Cardiac muscle cell (in vitro differentiated cells and primary cell): ENCODE measurements around the gene LCTL. TPM values are rescaled to one million over a fixed set of nuclear protein-coding genes. Genes with fewer than 3 reads are reported as not detected.
A peak's percentile ranks its signal among the peaks of the same experiment; 100 is the strongest.
"Not testable (repeated sequence)": the region's sequence is repeated elsewhere in the genome, so short reads cannot be mapped to it uniquely, and the experiment has no call there.

Experiments
- DNase-seq, 2 donors: peaks; one replicate each; pipeline versions ENCODE4 v3.0.0 to v3.0.0-alpha.2; 2010 to 2017; ENCODE audit warnings: low read depth in 1 of 2, low spot score in 1 of 2
- H3K27ac ChIP-seq: fragments of 200-600 bp; sonication (generic); 2 replicates; pipeline ENCODE4 v1.5.1; 2016
- H3K27me3 ChIP-seq: fragments of 200-600 bp; sonication (generic); 2 replicates; pipeline ENCODE4 v1.6.0; 2016; ENCODE audit warnings: control low read depth
- H3K36me3 ChIP-seq: fragments of 200-600 bp; sonication (generic); 2 replicates; pipeline ENCODE4 v1.5.1; 2016; ENCODE audit warnings: control low read depth
- H3K4me1 ChIP-seq: fragments of 200-600 bp; sonication (generic); 2 replicates; pipeline ENCODE4 v1.8.1; 2017; ENCODE audit warnings: low read depth, mild to moderate bottlenecking, mixed run types
- H3K4me3 ChIP-seq: fragments of 200-600 bp; sonication (generic); 2 replicates; pipeline ENCODE4 v1.5.1; 2016; ENCODE audit warnings: mild to moderate bottlenecking
- H3K9me3 ChIP-seq: fragments of 200-600 bp; sonication (generic); 2 replicates; pipeline ENCODE4 v1.5.1; 2017; ENCODE audit warnings: low read depth, mild to moderate bottlenecking, control low read depth
- CTCF ChIP-seq: IDR thresholded peaks from 2 replicates; pipeline ENCODE4 v1.5.1; 2012; ENCODE audit warnings: low read depth, mild to moderate bottlenecking, low read length
- polyA plus RNA-seq: library from polyadenylated mRNA; unstranded; fragments of >200 nt; fragmentation: Nextera tagmentation; extraction: Ambion mirVana; gene quantifications from 2 replicates; pipeline ENCODE4 v1.2.1, GENCODE V29; 2016
- total RNA-seq: library from RNA; depleted of rRNA; stranded (reverse); fragments of >200 nt; gene quantifications from 2 replicates; pipeline ENCODE4 v1.2.3, GENCODE V29; 2016

LCTL gene
- total and polyA plus RNA-seq, 2 experiments from 2014 or later, result 0.20 to 0.27 TPM

- Histone ChIP-seq H3K27me3 (no peaks in the 10 kb centered on the region), H3K4me1 (peaks cover 34% of the 10 kb centered on the region), H3K4me3 (no peak overlapping the region), H3K36me3 (no peaks in the 10 kb centered on the region), H3K9me3 (no peaks in the 10 kb centered on the region), H3K27ac (no peak overlapping the region)
- DNase-seq, result no peak
- TF ChIP-seq CTCF, result no peak
Measured at GRCh38 chr15:66590435-66590834, 24.6 kb upstream of the LCTL start.

GRCh38 chr15:66589429-66589828, 23.6 kb upstream of the LCTL start:
- not testable (repeated sequence) for H3K36me3 ChIP-seq, H3K9me3 ChIP-seq, H3K27ac ChIP-seq

GRCh38 chr15:66588971-66589370, 23.2 kb upstream of the LCTL start:
- H3K27ac ChIP-seq, result no peak overlapping the region
- no peak overlapping the region for H3K4me3 ChIP-seq
- DNase-seq, result no peak
- no peak for TF ChIP-seq CTCF
- H3K27me3 ChIP-seq, result no peaks in the 10 kb centered on the region
- H3K36me3 ChIP-seq, result no peaks in the 10 kb centered on the region
- no peaks in the 10 kb centered on the region for H3K9me3 ChIP-seq
- H3K4me1 ChIP-seq, result peaks cover 32% of the 10 kb centered on the region

More at GRCh38 chr15:66589429-66589828, 23.6 kb upstream of the LCTL start:
- H3K27me3 ChIP-seq, H3K4me3 ChIP-seq, DNase-seq: not testable (repeated sequence)
- peaks cover 34% of the 10 kb centered on the region for H3K4me1 ChIP-seq

GRCh38 chr15:66588537-66588936, 22.7 kb upstream of the LCTL start:
- peak; percentile 25 for TF ChIP-seq CTCF
- DNase-seq, result peak in 1 of 2 donors; percentile 48
- Histone ChIP-seq H3K4me1 (peaks cover 28% of the 10 kb centered on the region), H3K27me3 (no peaks in the 10 kb centered on the region), H3K4me3 (no peak overlapping the region), H3K27ac (no peak overlapping the region), H3K36me3 (no peaks in the 10 kb centered on the region), H3K9me3 (no peaks in the 10 kb centered on the region)

GRCh38 chr15:66587749-66588148, 22.0 kb upstream of the LCTL start:
- no peak for TF ChIP-seq CTCF
- Histone ChIP-seq H3K4me3 (no peak overlapping the region), H3K9me3 (no peaks in the 10 kb centered on the region), H3K4me1 (peaks cover 20% of the 10 kb centered on the region), H3K36me3 (no peaks in the 10 kb centered on the region), H3K27me3 (no peaks in the 10 kb centered on the region), H3K27ac (no peak overlapping the region)
- DNase-seq, result no peak

- H3K9me3 ChIP-seq, result no peaks in the 10 kb centered on the region
- H3K27ac ChIP-seq, result no peak overlapping the region
- TF ChIP-seq CTCF, result no peak
- DNase-seq, result no peak
- no peak overlapping the region for H3K4me3 ChIP-seq
- peaks cover 13% of the 10 kb centered on the region for H3K4me1 ChIP-seq
- no peaks in the 10 kb centered on the region for H3K36me3 ChIP-seq
- no peaks in the 10 kb centered on the region for H3K27me3 ChIP-seq
Measured at GRCh38 chr15:66587020-66587419, 21.2 kb upstream of the LCTL start.
